Gastrocnemius medialis (tissue), 4 donors: ENCODE measurements around the gene CERCAM. TPM values are rescaled to one million over a fixed set of nuclear protein-coding genes. Genes with fewer than 3 reads are reported as not detected.
"Not testable (repeated sequence)": the region's sequence is repeated elsewhere in the genome, so short reads cannot be mapped to it uniquely, and the experiment has no call there.

Experiments
- ATAC-seq, 2 donors: fragments of 150-250 bp; one replicate each; pipeline ENCODE4 v1.9.1; 2016
- DNase-seq, 2 donors: peaks; one replicate each; pipeline ENCODE4 v3.0.0-alpha.2; 2019
- H3K27ac ChIP-seq, 4 donors: fragments of 200-600 bp; sonication (generic); 1 replicate in 1 of 4; 2 replicates in 3 of 4; pipeline ENCODE4 v1.5.1; 2016 to 2018; ENCODE audit warnings: mild to moderate bottlenecking in 2 of 4, moderate library complexity in 1 of 4
- H3K27me3 ChIP-seq, 3 donors: fragments of 200-600 bp; sonication (generic) in 2 of 3; 1 replicate in 1 of 3; 2 replicates in 2 of 3; pipeline versions ENCODE4 v1.5.1 to v1.6.0; 2016 to 2019; ENCODE audit warnings: mild to moderate bottlenecking in 1 of 3, moderate library complexity in 1 of 3
- H3K36me3 ChIP-seq, 2 donors: fragments of 200-600 bp; sonication (generic) in 1 of 2; one replicate each; pipeline ENCODE4 v1.5.1; 2017 to 2018
- H3K4me1 ChIP-seq, 2 donors: fragments of 200-600 bp; sonication (generic) in 1 of 2; one replicate each; pipeline ENCODE4 v1.5.1; 2016 to 2017; ENCODE audit warnings: mild to moderate bottlenecking in 2 of 2
- H3K4me3 ChIP-seq, 4 donors: fragments of 200-600 bp; sonication (generic) in 3 of 4; 1 replicate in 1 of 4; 2 replicates in 3 of 4; pipeline ENCODE4 v1.5.1; 2016 to 2019; ENCODE audit warnings: mild to moderate bottlenecking in 2 of 4
- H3K9me3 ChIP-seq, 3 donors: fragments of 200-600 bp; sonication (generic) in 2 of 3; 1 replicate in 1 of 3; 2 replicates in 2 of 3; pipeline ENCODE4 v1.5.1; 2016 to 2019
- CTCF ChIP-seq, 5 experiments: fragments of 450-650 bp in 3 of 5; fragments of 200-600 bp in 2 of 5; sonication (generic) in 2 of 5; IDR thresholded peaks in 4 of 5; conservative IDR thresholded peaks in 1 of 5; 1 replicate in 4 of 5; 2 replicates in 1 of 5; pipeline ENCODE4 v1.5.1; 2016 to 2019; ENCODE audit warnings: antibody characterized with exemption in 5 of 5, mild to moderate bottlenecking in 3 of 5, moderate library complexity in 3 of 5
- POLR2A ChIP-seq, 2 donors: fragments of 450-650 bp; IDR thresholded peaks; one replicate each; pipeline ENCODE4 v1.6.1; 2017; ENCODE audit warnings: antibody characterized with exemption in 2 of 2, mild to moderate bottlenecking in 2 of 2, moderate library complexity in 2 of 2
- in situ Hi-C, 4 donors: fragments of 200-750 bp; cut with MboI; loops; one replicate each; pipeline versions ENCODE4 v1.15.0 to v1.8.0; 2017; ENCODE audit warnings: low sequenced_read_pairs in 4 of 4
- intact Hi-C: fragments of 100-400 bp; cut with DNase I; formaldehyde crosslinking; loops from one replicate; pipeline ENCODE4 v1.15.1; 2023; ENCODE audit warnings: low total_unique reads
- total RNA-seq, 4 donors: library from RNA; depleted of rRNA; stranded (reverse); fragments of >200 nt; gene quantifications; one replicate each; pipeline versions ENCODE4 v1.1.0 to v1.2.3, GENCODE V29; 2016

CERCAM gene
- total RNA-seq, 4 donors from 2014 or later: 1.1 to 6.1 (median 2.3) TPM

- H3K36me3 ChIP-seq: no peaks in the 10 kb centered on the region
- intact Hi-C loops: loop anchor here (2.0 kb wide), 1 partner anchor 57 kb away; no protein-coding TSS in a partner anchor
Observed at GRCh38 chr9:128420060-128420650, 502 bp upstream of the CERCAM start.

GRCh38 chr9:128421482-128421996 is 882 bp downstream of the CERCAM start:
- ATAC-seq: no peak
- intact Hi-C loops: loop anchor here (2.0 kb wide), 1 partner anchor 59 kb away; no protein-coding TSS in a partner anchor
- H3K36me3 ChIP-seq: no peaks in the 10 kb centered on the region
- peaks cover 5 to 18% of the 10 kb centered on the region in 2 donors for H3K4me1 ChIP-seq
- peaks cover 7 to 10% (median 9%) of the 10 kb centered on the region in 3 donors for H3K27me3 ChIP-seq
- H3K9me3 ChIP-seq: no peaks in the 10 kb centered on the region
- TF ChIP-seq CTCF (IDR thresholded peaks at IDR 0.05 in 4 of 5, conservative IDR thresholded peaks at IDR 0.05 in 1 of 5) (no peak), POLR2A (IDR thresholded peaks at IDR 0.05) (no peak)
- in situ Hi-C loops: no loop called here
- H3K27ac ChIP-seq: peak overlapping the region; percentile 16 to 52 (median 40)
- H3K4me3 ChIP-seq: peak overlapping the region; percentile 60 to 99 (median 73)
- no peak for DNase-seq

More at GRCh38 chr9:128420060-128420650, 502 bp upstream of the CERCAM start:
- Histone ChIP-seq H3K27me3 (peaks cover 12 to 17% (median 14%) of the 10 kb centered on the region in 3 donors), H3K27ac (peak overlapping the region; percentile 29 to 73 (median 50)), H3K4me3 (peak overlapping the region; percentile 60 to 99 (median 73)), H3K9me3 (no peaks in the 10 kb centered on the region), H3K4me1 (peaks cover 5 to 18% of the 10 kb centered on the region in 2 donors)
- TF ChIP-seq POLR2A (IDR thresholded peaks at IDR 0.05): no peak
- TF ChIP-seq CTCF (IDR thresholded peaks at IDR 0.05 in 4 of 5, conservative IDR thresholded peaks at IDR 0.05 in 1 of 5): peak; percentile 46 to 83 (median 68)
- ATAC-seq: peak; percentile 87 to 88
- in situ Hi-C loops: no loop called here
- DNase-seq: peak in 1 of 2 donors; percentile 33

GRCh38 chr9:128422022-128422782 is 1.5 kb downstream of the CERCAM start:
- DNase-seq, H3K9me3 ChIP-seq, in situ Hi-C loops, H3K36me3 ChIP-seq, H3K4me3 ChIP-seq, intact Hi-C loops, H3K27ac ChIP-seq, H3K27me3 ChIP-seq, ATAC-seq: not testable (repeated sequence)
- peaks cover 5 to 18% of the 10 kb centered on the region in 2 donors for H3K4me1 ChIP-seq

- H3K27me3 ChIP-seq: peaks cover 5 to 9% (median 7%) of the 10 kb centered on the region in 3 donors
- no peak overlapping the region for H3K27ac ChIP-seq
- TF ChIP-seq POLR2A (IDR thresholded peaks at IDR 0.05) (no peak), CTCF (IDR thresholded peaks at IDR 0.05 in 4 of 5, conservative IDR thresholded peaks at IDR 0.05 in 1 of 5) (no peak)
- DNase-seq: no peak
- no peaks in the 10 kb centered on the region for H3K9me3 ChIP-seq
- H3K4me1 ChIP-seq: peaks cover 5 to 18% of the 10 kb centered on the region in 2 donors
- ATAC-seq: no peak
- intact Hi-C loops: no loop called here
- H3K36me3 ChIP-seq: no peaks in the 10 kb centered on the region
- in situ Hi-C loops: no loop called here
- no peak overlapping the region for H3K4me3 ChIP-seq
Observed at GRCh38 chr9:128422783-128423150, 2.1 kb downstream of the CERCAM start.

- H3K9me3 ChIP-seq, H3K27me3 ChIP-seq, H3K4me3 ChIP-seq, DNase-seq, H3K27ac ChIP-seq, H3K36me3 ChIP-seq, ATAC-seq, intact Hi-C loops, in situ Hi-C loops: not testable (repeated sequence)
- peaks cover 5 to 18% of the 10 kb centered on the region in 2 donors for H3K4me1 ChIP-seq
Observed at GRCh38 chr9:128423356-128423755, 2.7 kb downstream of the CERCAM start.
